HFF-Myc (cell line): ENCODE measurements around the gene MLF2.

Experiments
- DNase-seq: peaks from one replicate; pipeline ENCODE4 v3.0.0-alpha.2; 2011; ENCODE audit warnings: low read depth; ENCODE audit errors: extremely low read depth
- H3K4me3 ChIP-seq: replicated peaks from 2 replicates; pipeline ENCODE4 v1.5.1; 2011; ENCODE audit warnings: low read depth, mild to moderate bottlenecking, control low read depth, low read length
- TF ChIP-seq, protein P1 (sequence below): IDR thresholded peaks from 2 replicates; pipeline ENCODE4 v1.5.1; 2012; ENCODE audit warnings: mild to moderate bottlenecking, low read depth, low read length, control low read depth; ENCODE audit errors: missing control alignments

MLF2 gene

DNA sequence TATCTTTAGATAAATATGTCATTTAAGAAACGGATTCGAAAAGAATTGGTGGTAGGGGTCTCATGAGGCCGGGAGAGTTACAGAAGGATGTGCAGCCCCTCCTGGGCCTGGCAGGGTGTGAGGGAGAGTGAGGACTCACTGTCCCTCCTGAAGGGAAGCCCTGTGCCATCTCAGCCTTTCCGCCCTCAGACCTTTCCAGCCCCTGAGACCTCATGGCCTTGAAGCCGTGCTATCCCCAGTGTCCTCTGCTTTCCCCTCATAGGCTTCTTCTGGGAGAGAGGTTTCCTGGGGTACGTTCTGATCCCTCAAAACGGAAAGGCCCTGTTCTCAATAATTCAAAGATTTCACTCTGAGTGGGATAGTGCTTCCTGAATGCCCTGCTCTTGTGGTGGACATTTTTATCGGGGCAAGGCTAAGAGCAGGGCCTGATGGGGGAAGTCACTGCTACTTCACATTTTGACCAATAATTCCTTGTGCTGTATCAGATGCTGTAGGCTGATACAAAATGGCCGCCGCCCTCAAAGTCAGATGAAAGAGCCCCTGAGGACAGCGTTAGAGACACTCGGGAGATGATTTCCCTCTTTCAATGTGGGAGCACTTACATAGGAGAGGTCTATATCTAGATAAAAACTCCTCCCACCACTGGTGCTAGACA is 37.7 kb upstream of the MLF2 start:
- H3K4me3 ChIP-seq: no peak overlapping the region
- TF ChIP-seq, protein P1, sequence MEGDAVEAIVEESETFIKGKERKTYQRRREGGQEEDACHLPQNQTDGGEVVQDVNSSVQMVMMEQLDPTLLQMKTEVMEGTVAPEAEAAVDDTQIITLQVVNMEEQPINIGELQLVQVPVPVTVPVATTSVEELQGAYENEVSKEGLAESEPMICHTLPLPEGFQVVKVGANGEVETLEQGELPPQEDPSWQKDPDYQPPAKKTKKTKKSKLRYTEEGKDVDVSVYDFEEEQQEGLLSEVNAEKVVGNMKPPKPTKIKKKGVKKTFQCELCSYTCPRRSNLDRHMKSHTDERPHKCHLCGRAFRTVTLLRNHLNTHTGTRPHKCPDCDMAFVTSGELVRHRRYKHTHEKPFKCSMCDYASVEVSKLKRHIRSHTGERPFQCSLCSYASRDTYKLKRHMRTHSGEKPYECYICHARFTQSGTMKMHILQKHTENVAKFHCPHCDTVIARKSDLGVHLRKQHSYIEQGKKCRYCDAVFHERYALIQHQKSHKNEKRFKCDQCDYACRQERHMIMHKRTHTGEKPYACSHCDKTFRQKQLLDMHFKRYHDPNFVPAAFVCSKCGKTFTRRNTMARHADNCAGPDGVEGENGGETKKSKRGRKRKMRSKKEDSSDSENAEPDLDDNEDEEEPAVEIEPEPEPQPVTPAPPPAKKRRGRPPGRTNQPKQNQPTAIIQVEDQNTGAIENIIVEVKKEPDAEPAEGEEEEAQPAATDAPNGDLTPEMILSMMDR: no peak
- DNase-seq: no peak

DNA sequence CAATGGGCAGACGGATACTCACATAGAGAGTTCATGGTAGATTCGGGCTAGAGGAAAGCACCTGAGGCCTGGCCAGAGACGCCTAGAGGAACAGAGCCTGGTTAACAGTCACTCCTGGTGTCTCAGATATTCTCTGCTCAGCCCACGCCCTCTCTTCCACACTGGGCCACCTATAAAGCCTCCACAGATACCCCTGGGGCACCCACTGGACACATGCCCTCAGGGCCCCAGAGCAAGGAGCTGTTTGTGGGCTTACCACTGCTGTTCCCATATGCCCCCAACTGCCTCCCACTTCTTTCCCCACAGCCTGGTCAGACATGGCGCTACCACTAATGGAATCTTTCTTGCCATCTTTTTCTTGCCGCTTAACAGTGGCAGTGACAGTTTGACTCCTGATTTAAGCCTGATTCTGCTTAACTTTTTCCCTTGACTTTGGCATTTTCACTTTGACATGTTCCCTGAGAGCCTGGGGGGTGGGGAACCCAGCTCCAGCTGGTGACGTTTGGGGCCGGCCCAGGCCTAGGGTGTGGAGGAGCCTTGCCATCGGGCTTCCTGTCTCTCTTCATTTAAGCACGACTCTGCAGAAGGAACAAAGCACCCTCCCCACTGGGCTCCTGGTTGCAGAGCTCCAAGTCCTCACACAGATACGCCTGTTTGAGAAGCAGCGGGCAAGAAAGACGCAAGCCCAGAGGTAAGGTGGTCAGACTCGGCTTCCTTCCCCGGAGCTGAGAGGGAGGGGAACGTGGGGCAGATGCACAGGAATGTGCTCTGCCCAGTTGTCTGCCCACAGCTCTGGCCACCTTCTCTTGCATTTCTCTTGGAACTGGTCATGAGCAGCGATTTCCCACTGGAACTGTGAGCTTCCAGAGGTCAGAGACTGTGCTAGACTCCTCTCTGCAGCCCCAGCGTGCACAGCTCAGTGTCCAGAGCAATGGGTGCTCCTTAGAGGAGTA is 36.3 kb upstream of the MLF2 start, which contains the start of gene CD4:
Gene CD4, plus strand, starts transcription at position 557 of the 953 bp plus-strand sequence. CDS start 10,611 bp downstream, outside the sequence.
- DNase-seq: no peak
- H3K4me3 ChIP-seq: no peak within 1 kb of the TSS
- TF ChIP-seq, protein P1: no peak

DNA sequence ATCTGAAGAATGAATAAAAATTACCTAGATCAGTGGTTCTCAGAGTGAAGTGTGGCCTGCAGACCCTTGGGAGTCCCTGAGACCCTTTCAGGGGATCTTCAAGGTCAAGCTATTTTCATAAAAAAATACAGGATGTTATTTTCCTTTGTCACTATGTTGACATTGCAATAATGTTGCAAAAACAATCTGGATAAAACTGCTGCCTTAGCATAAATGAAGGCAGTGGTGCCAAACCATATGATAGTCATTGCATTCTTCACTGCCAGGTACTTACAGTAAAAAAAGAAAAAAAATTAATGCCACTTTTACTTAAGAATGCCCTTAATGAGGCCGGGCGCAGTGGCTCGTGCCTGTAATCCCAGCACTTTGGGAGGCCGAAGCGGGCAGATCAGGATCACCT is 34.4 kb upstream of the MLF2 start:
- H3K4me3 ChIP-seq: no peak overlapping the region
- TF ChIP-seq, protein P1: no peak
- no peak for DNase-seq

DNA sequence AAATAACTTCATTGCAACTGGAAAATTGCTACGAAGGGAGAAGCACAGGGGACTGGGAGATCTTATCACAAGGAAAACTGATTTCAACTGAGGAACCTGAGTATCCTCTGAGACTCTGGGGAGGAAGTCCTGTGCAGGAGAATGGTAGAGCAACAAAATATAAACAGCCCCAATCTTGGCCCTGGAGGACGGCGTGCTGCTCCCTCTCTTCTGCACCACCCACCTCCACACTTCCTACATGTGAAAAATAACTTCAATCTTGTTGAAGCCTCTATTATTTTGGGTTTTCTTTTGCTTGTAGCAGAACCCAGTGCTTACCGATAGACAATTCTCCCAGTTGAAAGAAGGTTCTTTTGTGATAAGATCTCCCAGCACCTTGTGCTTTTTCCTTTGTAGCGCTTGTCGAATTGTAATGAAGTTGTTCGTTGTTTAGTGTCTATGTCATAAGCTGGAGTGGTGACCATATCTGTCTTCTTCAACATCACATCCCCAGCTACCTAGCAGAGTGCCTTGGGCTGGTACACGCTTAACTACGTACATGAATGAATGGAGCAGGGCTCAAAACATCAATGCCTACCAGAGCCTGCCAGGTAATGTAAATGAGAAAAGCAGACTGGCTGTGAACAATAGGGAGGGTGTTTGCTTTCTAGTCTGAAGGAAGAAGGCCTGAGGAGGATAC is 33.6 kb upstream of the MLF2 start:
- no peak overlapping the region for H3K4me3 ChIP-seq
- no peak for DNase-seq
- TF ChIP-seq, protein P1: no peak

DNA sequence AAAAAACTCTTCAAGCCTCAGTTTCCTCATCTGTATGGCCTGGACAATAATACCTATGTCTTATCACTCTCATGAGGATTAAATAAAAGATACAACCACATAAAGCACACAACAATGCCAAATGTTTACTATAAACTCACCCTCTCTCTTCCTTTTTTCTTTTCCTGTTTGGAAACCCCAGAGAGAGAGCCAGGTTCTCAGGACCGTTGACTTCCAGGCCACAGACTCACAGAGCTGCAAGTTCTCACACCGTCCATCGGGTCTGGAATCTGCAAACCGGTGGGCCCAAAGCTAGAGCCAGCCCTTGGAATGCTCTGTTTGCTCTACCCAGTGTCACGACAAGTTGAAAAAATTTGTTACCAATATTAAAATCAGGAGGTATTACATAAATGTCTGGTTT is 31.8 kb upstream of the MLF2 start:
- DNase-seq: no peak
- no peak overlapping the region for H3K4me3 ChIP-seq
- TF ChIP-seq, protein P1: no peak

DNA sequence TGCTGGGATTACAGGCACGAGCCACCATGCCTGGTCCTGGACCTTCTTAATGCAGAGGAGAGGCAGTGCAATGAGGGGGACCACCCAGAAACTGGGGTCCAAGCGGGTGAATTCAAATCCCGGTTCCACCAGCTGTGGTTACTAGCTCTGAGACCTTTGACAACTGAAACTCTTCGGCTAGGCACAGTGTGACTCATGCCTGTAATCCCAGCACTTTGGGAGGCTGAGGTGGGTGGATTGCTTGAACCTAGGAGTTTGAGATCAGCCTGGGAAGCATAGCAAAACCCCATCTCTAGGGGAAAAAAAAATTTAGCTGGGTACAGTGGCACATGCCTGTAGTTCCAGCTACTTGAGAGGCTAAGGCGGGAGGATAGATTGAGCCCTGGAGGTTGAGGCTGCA is 31.4 kb upstream of the MLF2 start:
- DNase-seq: no peak
- TF ChIP-seq, protein P1: no peak
- no peak overlapping the region for H3K4me3 ChIP-seq
